ENCODE data around the gene SCFD2. TPM values are rescaled to one million over a fixed set of nuclear protein-coding genes. Genes with fewer than 3 reads are reported as not detected.

Gene SCFD2
- total RNA-seq, 1 donor, result 24.2 TPM

GRCh38 chr4:53208753-53209152 is 157.1 kb downstream of the SCFD2 start:
- Histone ChIP-seq H3K4me3 (ENCODE audit: insufficient read depth, low read length) (no peak overlapping the region), H3K27ac (ENCODE audit: low read depth, low read length) (no peak overlapping the region), H3K36me3 (ENCODE audit: insufficient read depth, low read length) (peaks cover 2% of the 10 kb centered on the region), H3K4me1 (ENCODE audit: insufficient read depth, low read length) (peaks cover 7% of the 10 kb centered on the region), H3K79me2 (ENCODE audit: insufficient read depth, low read length) (no peaks in the 10 kb centered on the region), H3K4me2 (ENCODE audit: insufficient read depth, low read length) (no peak overlapping the region), H3K9me3 (ENCODE audit: low read depth, low read length) (no peaks in the 10 kb centered on the region), H4K20me1 (ENCODE audit: insufficient read depth, low read length) (no peaks in the 10 kb centered on the region), H3K27me3 (ENCODE audit: insufficient read depth, low read length) (no peaks in the 10 kb centered on the region), H2AFZ (ENCODE audit: low read length) (no peak overlapping the region)
- DNase-seq (ENCODE audit: insufficient read length, low spot score, missing footprints), result no peak
- TF ChIP-seq, protein P1, sequence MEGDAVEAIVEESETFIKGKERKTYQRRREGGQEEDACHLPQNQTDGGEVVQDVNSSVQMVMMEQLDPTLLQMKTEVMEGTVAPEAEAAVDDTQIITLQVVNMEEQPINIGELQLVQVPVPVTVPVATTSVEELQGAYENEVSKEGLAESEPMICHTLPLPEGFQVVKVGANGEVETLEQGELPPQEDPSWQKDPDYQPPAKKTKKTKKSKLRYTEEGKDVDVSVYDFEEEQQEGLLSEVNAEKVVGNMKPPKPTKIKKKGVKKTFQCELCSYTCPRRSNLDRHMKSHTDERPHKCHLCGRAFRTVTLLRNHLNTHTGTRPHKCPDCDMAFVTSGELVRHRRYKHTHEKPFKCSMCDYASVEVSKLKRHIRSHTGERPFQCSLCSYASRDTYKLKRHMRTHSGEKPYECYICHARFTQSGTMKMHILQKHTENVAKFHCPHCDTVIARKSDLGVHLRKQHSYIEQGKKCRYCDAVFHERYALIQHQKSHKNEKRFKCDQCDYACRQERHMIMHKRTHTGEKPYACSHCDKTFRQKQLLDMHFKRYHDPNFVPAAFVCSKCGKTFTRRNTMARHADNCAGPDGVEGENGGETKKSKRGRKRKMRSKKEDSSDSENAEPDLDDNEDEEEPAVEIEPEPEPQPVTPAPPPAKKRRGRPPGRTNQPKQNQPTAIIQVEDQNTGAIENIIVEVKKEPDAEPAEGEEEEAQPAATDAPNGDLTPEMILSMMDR (IDR thresholded peaks at IDR 0.05; ENCODE audit: extremely low read depth, low read depth, low read length), result no peak

- no peak overlapping the region for H3K4me2 ChIP-seq (ENCODE audit: insufficient read depth, low read length)
- H3K4me3 ChIP-seq (ENCODE audit: insufficient read depth, low read length), result no peak overlapping the region
- H2AFZ ChIP-seq (ENCODE audit: low read length), result no peak overlapping the region
- H4K20me1 ChIP-seq (ENCODE audit: insufficient read depth, low read length), result no peaks in the 10 kb centered on the region
- H3K9me3 ChIP-seq (ENCODE audit: low read depth, low read length), result no peaks in the 10 kb centered on the region
- H3K79me2 ChIP-seq (ENCODE audit: insufficient read depth, low read length), result no peaks in the 10 kb centered on the region
- peak; percentile 38 for DNase-seq (ENCODE audit: insufficient read length, low spot score, missing footprints)
- no peaks in the 10 kb centered on the region for H3K27me3 ChIP-seq (ENCODE audit: insufficient read depth, low read length)
- TF ChIP-seq, protein P1 (IDR thresholded peaks at IDR 0.05; ENCODE audit: extremely low read depth, low read depth, low read length), result no peak
- peaks cover 7% of the 10 kb centered on the region for H3K4me1 ChIP-seq (ENCODE audit: insufficient read depth, low read length)
- H3K36me3 ChIP-seq (ENCODE audit: insufficient read depth, low read length), result peaks cover 2% of the 10 kb centered on the region
- H3K27ac ChIP-seq (ENCODE audit: low read depth, low read length), result no peak overlapping the region
Observed at GRCh38 chr4:53205970-53206369, 159.9 kb downstream of the SCFD2 start.

GRCh38 chr4:53199356-53199755 is 166.5 kb downstream of the SCFD2 start:
- no peaks in the 10 kb centered on the region for H3K9me3 ChIP-seq (ENCODE audit: low read depth, low read length)
- TF ChIP-seq, protein P1 (IDR thresholded peaks at IDR 0.05; ENCODE audit: extremely low read depth, low read depth, low read length), result no peak
- peaks cover 10% of the 10 kb centered on the region for H3K79me2 ChIP-seq (ENCODE audit: insufficient read depth, low read length)
- H4K20me1 ChIP-seq (ENCODE audit: insufficient read depth, low read length), result no peaks in the 10 kb centered on the region
- H3K36me3 ChIP-seq (ENCODE audit: insufficient read depth, low read length), result no peaks in the 10 kb centered on the region
- no peak overlapping the region for H3K27ac ChIP-seq (ENCODE audit: low read depth, low read length)
- H2AFZ ChIP-seq (ENCODE audit: low read length), result no peak overlapping the region
- no peaks in the 10 kb centered on the region for H3K27me3 ChIP-seq (ENCODE audit: insufficient read depth, low read length)
- no peak overlapping the region for H3K4me2 ChIP-seq (ENCODE audit: insufficient read depth, low read length)
- H3K4me1 ChIP-seq (ENCODE audit: insufficient read depth, low read length), result peaks cover 26% of the 10 kb centered on the region
- DNase-seq (ENCODE audit: insufficient read length, low spot score, missing footprints), result no peak
- no peak overlapping the region for H3K4me3 ChIP-seq (ENCODE audit: insufficient read depth, low read length)

DNA sequence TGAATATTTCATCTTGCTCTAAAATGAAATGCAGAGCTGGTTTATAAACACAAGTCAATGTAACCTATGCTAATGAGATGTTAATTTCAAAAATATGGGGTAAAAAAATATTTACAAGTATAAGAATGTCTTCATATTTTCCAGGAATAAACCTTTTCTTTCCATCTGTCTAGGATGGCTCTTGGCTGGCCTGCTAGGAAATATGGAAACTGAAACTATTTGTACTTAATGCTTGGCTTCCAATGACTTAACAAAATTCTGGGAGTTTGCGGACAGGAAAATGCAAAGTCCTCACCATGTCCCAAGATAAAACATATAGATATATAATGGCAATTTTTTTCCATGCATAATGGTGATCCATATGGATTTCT is 168.1 kb downstream of the SCFD2 start:
- Histone ChIP-seq H3K27me3 (ENCODE audit: insufficient read depth, low read length) (no peaks in the 10 kb centered on the region), H3K9me3 (ENCODE audit: low read depth, low read length) (no peaks in the 10 kb centered on the region), H4K20me1 (ENCODE audit: insufficient read depth, low read length) (no peaks in the 10 kb centered on the region), H2AFZ (ENCODE audit: low read length) (no peak overlapping the region), H3K4me3 (ENCODE audit: insufficient read depth, low read length) (no peak overlapping the region), H3K79me2 (ENCODE audit: insufficient read depth, low read length) (peaks cover 19% of the 10 kb centered on the region), H3K4me2 (ENCODE audit: insufficient read depth, low read length) (no peak overlapping the region), H3K27ac (ENCODE audit: low read depth, low read length) (peak overlapping the region; percentile 71), H3K36me3 (ENCODE audit: insufficient read depth, low read length) (no peaks in the 10 kb centered on the region), H3K4me1 (ENCODE audit: insufficient read depth, low read length) (peaks cover 33% of the 10 kb centered on the region)
- TF ChIP-seq, protein P1 (IDR thresholded peaks at IDR 0.05; ENCODE audit: extremely low read depth, low read depth, low read length), result no peak
- DNase-seq (ENCODE audit: insufficient read length, low spot score, missing footprints), result no peak

Data from osteoblast (primary cell).